Mesodermal cell (in vitro differentiated cells): ENCODE results near the gene VAMP7.

Experiments used
- H3K27ac ChIP-seq: 2 replicates; pipeline ENCODE4 v1.7.0; 2013; ENCODE audit warnings: mild to moderate bottlenecking, low read depth, low read length, moderate library complexity; ENCODE audit not compliant: severe bottlenecking
- H3K36me3 ChIP-seq: 2 replicates; pipeline ENCODE4 v1.7.1; 2013; ENCODE audit warnings: mild to moderate bottlenecking, low read length, moderate library complexity; ENCODE audit not compliant: control insufficient read depth, insufficient read depth
- H3K4me1 ChIP-seq: one replicate; pipeline ENCODE4 v1.7.1; 2013; ENCODE audit warnings: mild to moderate bottlenecking, low read length; ENCODE audit not compliant: insufficient read depth, control insufficient read depth, poor library complexity, severe bottlenecking
- H3K4me3 ChIP-seq: 2 replicates; pipeline ENCODE4 v1.7.0; 2013; ENCODE audit warnings: low read length, control low read depth, mild to moderate bottlenecking; ENCODE audit not compliant: insufficient read depth, poor library complexity, severe bottlenecking; ENCODE audit errors: extremely low read depth
- H3K9me3 ChIP-seq: 2 replicates; pipeline ENCODE4 v1.7.1; 2013; ENCODE audit warnings: mild to moderate bottlenecking, low read length, moderate library complexity; ENCODE audit not compliant: control insufficient read depth
- WGBS, 2 experiments: methylation state at CpG; one replicate each; pipeline ENCODE4 v1.1.5; 2013; ENCODE audit warnings: missing lambda C conversion rate in 2 of 2; ENCODE audit not compliant: insufficient coverage in 2 of 2; 5-methylcytosine and 5-hydroxymethylcytosine counted together

The VAMP7 gene

GRCh38 chrX:155874571-155875244 lies 6.4 kb upstream of the VAMP7 start:
- Histone ChIP-seq H3K27ac (no peak overlapping the region), H3K4me1 (no peaks in the 10 kb centered on the region), H3K9me3 (peaks cover 14% of the 10 kb centered on the region), H3K36me3 (no peaks in the 10 kb centered on the region), H3K4me3 (no peak overlapping the region)
- WGBS, 2 experiments: 88 to 95% methylated on average over 24 to 25 of the region's 31 CpGs

- whole genome bisulfite sequencing, 2 experiments: no CpG with 5 or more reads among the region's 3 CpGs
- Histone ChIP-seq H3K9me3 (peaks cover 7% of the 10 kb centered on the region), H3K27ac (no peak overlapping the region), H3K36me3 (no peaks in the 10 kb centered on the region), H3K4me3 (no peak overlapping the region), H3K4me1 (no peaks in the 10 kb centered on the region)
Observed at GRCh38 chrX:155876704-155877103, 4.4 kb upstream of the VAMP7 start.

GRCh38 chrX:155877288-155877687 lies 3.9 kb upstream of the VAMP7 start:
- no peaks in the 10 kb centered on the region for H3K36me3 ChIP-seq
- H3K4me3 ChIP-seq: no peak overlapping the region
- no peaks in the 10 kb centered on the region for H3K4me1 ChIP-seq
- H3K27ac ChIP-seq: no peak overlapping the region
- no CpG with 5 or more reads among the region's 1 CpG for WGBS, 2 experiments
- peaks cover 7% of the 10 kb centered on the region for H3K9me3 ChIP-seq

- H3K4me3 ChIP-seq: peak overlapping the region; percentile 62
- no peaks in the 10 kb centered on the region for H3K4me1 ChIP-seq
- H3K9me3 ChIP-seq: no peaks in the 10 kb centered on the region
- no peak overlapping the region for H3K27ac ChIP-seq
- peaks cover 4% of the 10 kb centered on the region for H3K36me3 ChIP-seq
- 62 to 65% methylated on average over 11 to 13 of the region's 13 CpGs for WGBS, 2 experiments
Observed at GRCh38 chrX:155880586-155881157, 473 bp upstream of the VAMP7 start.

- Histone ChIP-seq H3K9me3 (peaks cover 6% of the 10 kb centered on the region), H3K27ac (no peak overlapping the region), H3K36me3 (peaks cover 22% of the 10 kb centered on the region), H3K4me3 (no peak overlapping the region), H3K4me1 (peaks cover 8% of the 10 kb centered on the region)
- WGBS, 2 experiments: no CpG with 5 or more reads among the region's 2 CpGs
Observed at GRCh38 chrX:155886409-155886808, 5.3 kb downstream of the VAMP7 start.

GRCh38 chrX:155888139-155888538 lies 7.0 kb downstream of the VAMP7 start:
- Histone ChIP-seq H3K27ac (peak overlapping the region; percentile 48), H3K36me3 (peaks cover 25% of the 10 kb centered on the region), H3K9me3 (peaks cover 12% of the 10 kb centered on the region), H3K4me3 (no peak overlapping the region), H3K4me1 (peaks cover 8% of the 10 kb centered on the region)
- WGBS, 2 experiments: 60 to 80% methylated on average over 1 of the region's 3 CpGs

GRCh38 chrX:155889328-155889727 lies 8.2 kb downstream of the VAMP7 start:
- no peak overlapping the region for H3K27ac ChIP-seq

GRCh38 chrX:155891446-155892210 lies 10.5 kb downstream of the VAMP7 start:
- peaks cover 7% of the 10 kb centered on the region for H3K4me1 ChIP-seq
- no peak overlapping the region for H3K27ac ChIP-seq
- 57 to 100% methylated on average over 1 of the region's 3 CpGs for WGBS, 2 experiments
- H3K36me3 ChIP-seq: peaks cover 45% of the 10 kb centered on the region
- H3K9me3 ChIP-seq: peaks cover 19% of the 10 kb centered on the region
- H3K4me3 ChIP-seq: no peak overlapping the region

More at GRCh38 chrX:155889328-155889727, 8.2 kb downstream of the VAMP7 start:
- peaks cover 8% of the 10 kb centered on the region for H3K4me1 ChIP-seq
- H3K36me3 ChIP-seq: peaks cover 35% of the 10 kb centered on the region
- peaks cover 13% of the 10 kb centered on the region for H3K9me3 ChIP-seq
- H3K4me3 ChIP-seq: no peak overlapping the region
- WGBS, 2 experiments: 70% methylated on average over 2 of the region's 4 CpGs; no CpG with 5 or more reads in 1 of the 2 experiments

GRCh38 chrX:155893521-155893920 lies 12.4 kb downstream of the VAMP7 start:
- Histone ChIP-seq H3K4me3 (no peak overlapping the region), H3K36me3 (peaks cover 50% of the 10 kb centered on the region), H3K27ac (no peak overlapping the region), H3K9me3 (peaks cover 19% of the 10 kb centered on the region), H3K4me1 (peaks cover 5% of the 10 kb centered on the region)
- 60% methylated on average over 1 of the region's 3 CpGs; no CpG with 5 or more reads in 1 of the 2 experiments for WGBS, 2 experiments

- Histone ChIP-seq H3K27ac (no peak overlapping the region), H3K4me1 (no peaks in the 10 kb centered on the region), H3K36me3 (peaks cover 61% of the 10 kb centered on the region), H3K9me3 (peaks cover 19% of the 10 kb centered on the region), H3K4me3 (no peak overlapping the region)
- WGBS, 2 experiments: 43% methylated on average over 1 of the region's 4 CpGs; no CpG with 5 or more reads in 1 of the 2 experiments
Observed at GRCh38 chrX:155896512-155896911, 15.4 kb downstream of the VAMP7 start.
